SH-SY5Y (cell line): ENCODE measurements around the gene TMEM229B.

ENCODE experiments used
- GATA2 ChIP-seq: IDR thresholded peaks from 2 replicates; pipeline ENCODE4 v1.6.1; 2011; ENCODE audit warnings: mild to moderate bottlenecking, low read depth, low read length
- GATA3 ChIP-seq: IDR thresholded peaks from 2 replicates; pipeline ENCODE4 v1.6.1; 2011; ENCODE audit warnings: low read depth, mild to moderate bottlenecking, low read length, moderate library complexity

DNA sequence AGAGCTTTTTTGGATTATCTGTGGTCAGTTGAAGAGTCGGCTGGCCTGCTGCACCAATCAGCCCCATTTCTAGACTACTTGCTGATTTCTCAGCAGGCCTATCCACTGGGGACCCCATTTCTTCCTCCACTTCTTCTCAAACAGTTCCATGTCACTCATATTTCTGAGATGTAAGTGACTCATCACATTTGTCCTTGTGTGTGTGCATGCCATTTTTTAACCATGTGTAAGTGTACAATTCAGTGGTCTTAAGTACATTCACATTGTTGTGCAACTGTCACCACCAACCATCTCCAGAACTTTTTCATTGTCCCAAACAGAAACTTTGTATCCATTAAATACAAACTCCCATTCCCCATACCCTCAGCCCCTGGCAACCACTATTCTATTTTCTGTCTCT, 14.2 kb downstream of the TMEM229B start:
- TF ChIP-seq GATA3 (no peak), GATA2 (no peak)
